CD4-positive, alpha-beta T cell treated with Interferon alpha-2 for 1 hour (primary cell): Measurements from ENCODE around the gene GNB3.
"Not testable (repeated sequence)": the region's sequence is repeated elsewhere in the genome, so short reads cannot be mapped to it uniquely, and the experiment has no call there.

Source experiments
- DNase-seq, 2 donors: peaks; one replicate each; pipeline ENCODE4 v3.0.0-alpha.2; 2020 to 2022

Gene GNB3

GRCh38 chr12:6886206-6886999 lies 45.7 kb downstream of the GNB3 start:
- DNase-seq: not testable (repeated sequence)

- DNase-seq: peak in 1 of 2 donors; percentile 17
These were observed 46.7 kb downstream of the GNB3 start for GRCh38 chr12:6887460-6887859.

- no peak for DNase-seq
These were observed 47.6 kb downstream of the GNB3 start for GRCh38 chr12:6888360-6888759.

GRCh38 chr12:6888794-6889193 lies 48.1 kb downstream of the GNB3 start:
- DNase-seq: not testable (repeated sequence)

- DNase-seq: not testable (repeated sequence)
These were observed 49.2 kb downstream of the GNB3 start for GRCh38 chr12:6889775-6890573.

- DNase-seq: peak; percentile 98 to 99
These were observed 50.3 kb downstream of the GNB3 start for GRCh38 chr12:6890789-6891645.

- no peak for DNase-seq
These were observed 50.9 kb downstream of the GNB3 start for GRCh38 chr12:6891646-6892001.

GRCh38 chr12:6892683-6893082 lies 52.0 kb downstream of the GNB3 start:
- not testable (repeated sequence) for DNase-seq

GRCh38 chr12:6894321-6894720 lies 53.6 kb downstream of the GNB3 start:
- no peak for DNase-seq
